Measurements from ENCODE around the gene ATP11A.
A peak's percentile ranks its signal among the peaks of the same experiment; 100 is the strongest.

ATP11A gene

GRCh38 chr13:112726016-112726767, 36.4 kb downstream of the ATP11A start:
- DNase-seq = peak; percentile 91

GRCh38 chr13:112727581-112727980, 37.7 kb downstream of the ATP11A start:
- no peak for DNase-seq

DNA sequence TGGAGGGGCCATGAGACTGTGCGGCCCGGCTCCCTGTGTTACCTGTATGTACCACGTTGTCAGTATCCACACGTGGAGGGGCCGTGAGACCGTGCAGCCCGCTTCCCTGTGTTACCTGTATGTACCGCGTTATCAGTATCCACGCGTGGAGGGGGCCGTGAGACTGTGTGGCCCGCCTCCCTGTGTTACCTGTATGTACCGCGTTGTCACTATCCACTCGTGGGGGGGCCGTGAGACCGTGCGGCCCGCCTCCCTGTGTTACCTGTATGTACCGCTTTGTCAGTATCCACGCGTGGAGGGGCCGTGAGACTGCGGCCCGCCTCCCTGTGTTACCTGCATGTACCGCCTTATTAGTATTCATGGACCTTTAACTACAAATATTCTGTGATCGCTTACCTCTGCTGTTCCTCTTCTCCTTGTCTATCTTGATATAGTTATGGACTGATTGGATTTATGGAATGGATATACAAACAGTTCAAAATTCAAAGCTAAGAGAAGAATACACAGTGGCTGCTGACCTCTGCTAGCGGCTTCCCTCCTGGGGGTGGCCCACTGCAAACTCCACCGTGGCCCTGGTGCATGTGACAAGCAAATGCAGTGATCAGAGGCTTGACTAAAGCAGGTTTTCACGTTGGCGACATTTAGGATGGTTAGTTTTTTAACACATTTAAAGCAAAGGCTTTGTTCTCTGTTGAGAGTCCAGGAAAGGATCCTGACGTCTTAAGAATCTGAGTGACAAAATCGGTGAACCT, 38.7 kb downstream of the ATP11A start:
- no peak for DNase-seq

- no peak for DNase-seq
Measured at GRCh38 chr13:112729408-112729807, 39.6 kb downstream of the ATP11A start.

GRCh38 chr13:112730157-112730671, 40.4 kb downstream of the ATP11A start:
- no peak for DNase-seq

DNA sequence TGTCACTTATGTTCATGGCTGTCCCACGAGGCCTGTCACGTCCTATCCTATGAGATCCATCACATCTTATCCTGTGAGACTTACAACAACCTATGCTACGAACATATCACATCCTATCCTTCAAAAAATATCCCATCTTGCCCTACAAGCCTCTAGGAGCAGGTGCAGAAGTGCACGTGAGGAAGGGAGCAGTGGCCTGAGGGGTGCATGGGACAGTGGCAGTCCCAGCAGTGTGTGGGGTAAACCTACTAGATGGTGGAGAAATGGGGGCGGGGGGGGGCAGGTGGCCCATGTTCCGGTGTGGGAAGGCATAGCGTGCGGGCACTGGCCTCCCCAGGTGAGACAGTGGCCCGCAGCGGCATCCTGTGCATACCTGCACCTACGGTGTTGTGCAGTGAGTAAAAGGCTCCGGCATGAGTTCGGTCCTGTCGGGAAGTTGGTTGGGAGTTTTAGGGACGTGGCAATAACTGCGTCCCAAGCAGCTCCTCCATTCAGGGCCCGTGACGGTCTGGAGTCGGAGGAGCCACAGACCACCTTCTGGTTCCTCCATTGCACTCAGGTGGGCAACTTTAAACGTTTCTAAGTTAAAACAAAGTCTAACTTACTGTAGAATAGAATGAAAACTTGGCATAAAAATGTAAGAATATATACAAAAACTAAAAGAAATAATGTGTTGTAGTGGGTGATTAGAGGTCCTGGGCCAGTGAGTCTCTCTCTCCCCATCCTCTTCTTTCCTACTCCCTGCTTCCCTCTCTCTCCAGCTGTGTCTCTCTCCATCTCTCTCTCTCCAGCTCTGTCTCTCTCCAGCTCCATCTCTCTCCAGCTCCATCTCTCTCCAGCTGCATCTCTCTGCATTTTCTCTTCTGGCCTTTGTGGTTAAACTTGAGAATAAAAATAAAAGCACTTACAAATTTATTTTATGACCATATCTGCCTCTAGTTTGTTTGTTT, 42.1 kb downstream of the ATP11A start:
- DNase-seq = no peak

- no peak for DNase-seq
Measured at GRCh38 chr13:112732679-112733078, 42.8 kb downstream of the ATP11A start.

DNA sequence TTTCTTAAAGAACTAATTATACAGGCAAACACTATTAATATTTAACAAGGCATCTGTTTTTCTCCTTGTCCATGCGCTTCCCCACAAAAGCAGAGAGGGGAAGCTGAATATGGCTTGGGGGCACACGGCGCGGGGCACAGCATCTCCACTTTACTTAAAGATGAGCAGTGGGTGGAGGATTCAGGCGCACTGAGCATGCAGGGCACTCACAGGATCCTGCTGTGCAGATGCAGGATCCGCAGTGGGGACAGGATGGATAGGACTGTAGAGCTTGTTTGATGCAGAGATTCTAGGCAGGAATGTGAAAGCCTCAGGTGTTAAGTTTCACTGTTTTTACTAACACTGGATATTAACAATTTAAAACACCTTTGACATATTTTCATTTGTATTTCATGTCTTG, 43.3 kb downstream of the ATP11A start:
- no peak for DNase-seq

DNA sequence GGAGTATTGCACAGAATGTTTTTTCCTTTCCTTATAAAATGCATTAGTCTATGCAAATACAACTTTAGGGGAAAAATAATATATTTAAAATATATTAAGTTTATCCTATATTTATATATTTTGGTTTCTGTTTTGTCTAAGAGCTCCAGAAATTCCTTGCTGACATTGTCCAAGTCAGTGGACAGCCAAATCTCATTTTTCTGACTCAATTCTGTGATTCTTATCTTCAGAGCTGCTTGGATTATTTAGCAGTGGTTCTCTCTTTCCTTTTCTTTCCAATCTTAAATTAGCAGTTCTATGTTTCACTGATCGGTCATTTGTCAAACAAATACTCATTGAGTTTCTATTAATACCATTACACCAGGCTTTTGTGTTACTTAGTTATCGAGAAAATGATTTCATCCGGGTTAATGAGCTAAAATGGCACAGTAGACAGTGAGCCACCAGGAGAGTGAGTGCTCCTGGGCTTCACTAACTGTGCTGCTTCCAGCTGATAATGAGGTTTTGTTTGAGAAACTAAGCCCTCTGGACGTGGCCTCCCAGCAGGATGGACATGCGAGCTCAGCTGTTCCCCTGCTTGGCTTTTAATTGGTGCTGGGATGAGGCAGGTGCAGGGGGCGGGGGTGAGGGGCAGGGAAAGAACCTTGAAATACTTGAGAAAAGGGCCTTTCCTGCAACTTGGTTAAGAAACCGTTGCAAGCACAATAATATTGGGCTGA, 44.0 kb downstream of the ATP11A start:
- peak; percentile 61 for DNase-seq

GRCh38 chr13:112734696-112735547, 45.1 kb downstream of the ATP11A start:
- no peak for DNase-seq

- no peak for DNase-seq
Measured at GRCh38 chr13:112735791-112736190, 46.0 kb downstream of the ATP11A start.

DNA sequence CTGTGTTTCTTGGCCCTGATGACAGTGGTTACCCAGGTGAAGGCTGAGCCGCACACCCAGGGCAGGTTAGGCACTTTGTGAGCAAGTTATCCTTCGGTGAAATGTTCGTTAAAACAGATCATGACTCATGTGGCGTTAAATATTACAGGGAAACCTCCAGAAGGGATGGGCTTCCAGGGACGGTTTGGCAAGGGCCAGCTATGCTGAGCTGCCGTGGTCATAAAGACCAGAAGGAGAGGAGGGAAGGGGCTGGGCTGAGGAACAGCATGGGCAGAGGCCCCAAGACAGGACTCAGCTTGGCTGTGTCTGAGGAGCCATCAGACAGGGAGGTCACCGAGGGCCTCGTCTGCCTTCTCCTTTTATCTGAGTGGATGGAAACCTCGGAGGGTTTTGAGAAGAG, 47.5 kb downstream of the ATP11A start:
- DNase-seq = no peak

DNA sequence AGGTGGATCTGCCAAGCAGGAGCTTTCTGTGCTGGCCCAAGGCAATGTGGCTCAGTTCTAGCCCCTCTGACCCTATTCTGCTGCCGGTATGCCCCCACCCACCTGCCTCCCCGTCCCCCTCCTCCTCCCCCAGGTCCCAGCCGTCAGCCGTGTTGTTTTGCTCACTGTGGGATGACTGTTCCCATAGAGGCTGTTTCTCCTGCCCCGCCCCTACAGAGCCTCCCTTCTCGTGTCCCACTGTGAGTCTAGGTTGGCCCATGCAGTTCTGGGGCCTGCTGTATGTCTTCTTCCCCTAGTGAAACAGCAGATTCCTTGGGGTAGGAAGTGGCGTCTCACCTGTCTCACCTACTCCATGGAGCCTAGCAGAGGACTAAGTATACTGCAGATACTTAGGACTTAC, 48.8 kb downstream of the ATP11A start:
- no peak for DNase-seq

- no peak for DNase-seq
Measured at GRCh38 chr13:112740502-112741131, 50.8 kb downstream of the ATP11A start.

- no peak for DNase-seq
Measured at GRCh38 chr13:112741185-112741755, 51.4 kb downstream of the ATP11A start.

GRCh38 chr13:112741835-112742570, 52.2 kb downstream of the ATP11A start:
- DNase-seq = no peak

DNA sequence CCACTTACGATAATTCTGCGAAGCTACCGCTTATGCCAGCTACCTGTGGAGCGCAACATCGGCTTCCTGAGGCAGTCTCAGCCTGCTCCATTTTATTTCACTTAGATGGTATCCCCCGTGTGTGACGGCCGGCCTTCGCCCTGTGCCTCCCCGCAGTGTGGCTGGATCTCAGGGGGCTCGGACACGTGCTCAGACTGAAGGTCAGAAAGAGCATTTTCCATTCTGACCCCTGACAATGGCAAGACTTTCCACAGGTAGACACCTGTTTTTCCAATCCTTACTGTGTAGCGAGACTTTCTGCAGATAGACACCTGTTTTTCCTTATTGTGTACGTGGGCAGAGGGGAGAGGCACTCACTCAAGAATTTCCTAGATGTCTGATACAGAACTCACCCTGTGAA, 52.7 kb downstream of the ATP11A start:
- DNase-seq = no peak

DNA sequence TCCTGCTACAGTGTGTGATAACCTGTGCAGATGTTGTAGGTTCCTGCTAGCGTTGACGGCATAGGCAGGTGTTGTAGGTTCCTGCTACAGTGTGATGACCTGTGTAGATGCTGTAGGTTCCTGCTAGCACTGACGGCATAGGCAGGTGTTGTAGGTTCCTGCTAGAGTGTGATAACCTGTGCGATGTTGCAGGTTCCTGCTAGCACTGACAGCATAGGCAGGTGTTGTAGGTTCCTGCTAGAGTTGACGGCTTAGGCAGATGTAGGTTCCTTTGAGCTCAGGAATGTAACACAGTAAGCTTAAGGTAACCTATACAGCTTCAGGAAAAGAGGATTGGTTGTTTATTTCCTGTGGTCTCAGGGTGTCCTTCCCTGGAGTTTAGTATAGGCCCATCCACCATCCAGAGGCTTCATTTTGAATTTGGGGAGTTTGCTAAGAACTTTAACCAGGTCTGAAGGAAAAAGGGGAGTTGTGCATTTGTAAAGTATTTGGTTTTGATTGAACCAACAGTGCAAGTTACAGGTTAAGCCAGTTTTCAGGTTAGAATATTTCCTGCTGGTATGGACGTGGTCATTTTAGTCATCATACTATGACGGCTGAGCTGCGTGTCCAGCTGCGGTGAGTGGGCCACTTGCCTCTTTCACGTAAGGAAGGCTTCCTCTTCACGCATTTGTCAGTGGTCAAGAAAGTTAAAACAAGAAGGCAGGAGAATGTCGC, 53.8 kb downstream of the ATP11A start:
- DNase-seq = no peak
